ENCODE data around the gene SVOP. TPM values are rescaled to one million over a fixed set of nuclear protein-coding genes. Genes with fewer than 3 reads are reported as not detected.

The SVOP gene
- total and polyA plus RNA-seq, 2 experiments from 2014 or later = 0.10 TPM; not detected in 1

DNA sequence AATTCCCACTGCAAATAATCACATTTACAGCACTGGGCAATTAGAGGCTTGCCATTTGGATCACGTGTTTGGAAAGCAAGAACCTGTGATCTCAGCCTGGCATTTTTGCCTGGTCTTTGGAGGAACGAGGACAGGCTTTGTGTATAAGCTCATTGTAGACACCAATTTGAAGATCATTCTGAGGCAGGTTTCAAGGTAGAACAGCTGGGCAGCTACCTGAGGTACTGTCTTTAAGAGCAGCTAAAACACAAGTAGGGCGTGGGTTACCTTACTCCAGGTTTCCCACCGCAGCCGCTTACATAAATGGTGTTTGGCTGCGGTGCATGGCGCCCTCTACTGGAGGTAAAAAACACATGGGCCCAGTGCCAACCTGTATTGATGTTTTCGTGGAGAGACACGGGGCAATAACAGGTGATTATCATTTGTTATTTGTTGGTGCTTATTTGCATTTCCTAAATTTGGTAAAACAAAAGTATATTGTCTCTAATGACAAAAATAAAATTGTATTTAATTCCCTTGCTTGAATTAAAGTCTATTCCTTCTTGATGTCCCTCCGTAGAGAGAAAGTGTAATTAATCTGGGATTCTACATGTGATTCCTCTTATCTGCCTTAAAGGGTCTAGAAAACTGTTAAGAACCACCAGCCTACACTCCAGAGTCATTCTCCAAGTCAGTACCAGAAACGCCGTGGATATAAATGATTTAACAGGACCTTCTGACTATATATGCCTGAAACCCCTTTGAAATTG is 69.7 kb downstream of the SVOP start:
- Histone ChIP-seq H3K4me1 (ENCODE audit: insufficient read depth) (no peaks in the 10 kb centered on the region), H3K36me3 (ENCODE audit: insufficient read depth) (no peaks in the 10 kb centered on the region), H2AFZ (no peak overlapping the region), H3K79me2 (replicated peaks; ENCODE audit: insufficient read depth) (no peaks in the 10 kb centered on the region), H3K27me3 (ENCODE audit: insufficient read depth) (no peaks in the 10 kb centered on the region), H3K4me2 (no peak overlapping the region), H4K20me1 (replicated peaks; ENCODE audit: insufficient read depth) (no peaks in the 10 kb centered on the region), H3K27ac (ENCODE audit: low read depth) (no peak overlapping the region), H3F3A (replicated peaks; ENCODE audit: low read depth) (no peaks in the 10 kb centered on the region), H3K4me3 (no peak overlapping the region), H3K9me2 (ENCODE audit: insufficient read depth) (no peaks in the 10 kb centered on the region)
- DNase-seq (ENCODE audit: low spot score) (peak; percentile 91), ATAC-seq (peak; percentile 99)
- no peak overlapping the region for H3K27ac Mint-ChIP-seq
- no peaks in the 10 kb centered on the region for H3K4me1 Mint-ChIP-seq
- H3K9me3 Mint-ChIP-seq = peaks cover 12% of the 10 kb centered on the region
- H3K4me3 Mint-ChIP-seq = no peak overlapping the region
- H3K36me3 Mint-ChIP-seq (ENCODE audit: low read depth) = peaks cover 8% of the 10 kb centered on the region; the same call in 1 of the 3 replicates
- TF ChIP-seq JUNB (IDR thresholded peaks at IDR 0.05; ENCODE audit: unreplicated experiment) = no peak
- no peak for TF ChIP-seq ZNF114 (CRISPR knock-in tag; IDR thresholded peaks at IDR 0.05)
- TF ChIP-seq, protein P1, sequence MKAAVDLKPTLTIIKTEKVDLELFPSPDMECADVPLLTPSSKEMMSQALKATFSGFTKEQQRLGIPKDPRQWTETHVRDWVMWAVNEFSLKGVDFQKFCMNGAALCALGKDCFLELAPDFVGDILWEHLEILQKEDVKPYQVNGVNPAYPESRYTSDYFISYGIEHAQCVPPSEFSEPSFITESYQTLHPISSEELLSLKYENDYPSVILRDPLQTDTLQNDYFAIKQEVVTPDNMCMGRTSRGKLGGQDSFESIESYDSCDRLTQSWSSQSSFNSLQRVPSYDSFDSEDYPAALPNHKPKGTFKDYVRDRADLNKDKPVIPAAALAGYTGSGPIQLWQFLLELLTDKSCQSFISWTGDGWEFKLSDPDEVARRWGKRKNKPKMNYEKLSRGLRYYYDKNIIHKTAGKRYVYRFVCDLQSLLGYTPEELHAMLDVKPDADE (IDR thresholded peaks at IDR 0.05) = no peak
- TF ChIP-seq STAT1 (IDR thresholded peaks at IDR 0.05; ENCODE audit: unreplicated experiment) = no peak
- no peak for TF ChIP-seq EZH2 (IDR thresholded peaks at IDR 0.05; ENCODE audit: low read depth, unreplicated experiment)
- TF ChIP-seq, protein P2, sequence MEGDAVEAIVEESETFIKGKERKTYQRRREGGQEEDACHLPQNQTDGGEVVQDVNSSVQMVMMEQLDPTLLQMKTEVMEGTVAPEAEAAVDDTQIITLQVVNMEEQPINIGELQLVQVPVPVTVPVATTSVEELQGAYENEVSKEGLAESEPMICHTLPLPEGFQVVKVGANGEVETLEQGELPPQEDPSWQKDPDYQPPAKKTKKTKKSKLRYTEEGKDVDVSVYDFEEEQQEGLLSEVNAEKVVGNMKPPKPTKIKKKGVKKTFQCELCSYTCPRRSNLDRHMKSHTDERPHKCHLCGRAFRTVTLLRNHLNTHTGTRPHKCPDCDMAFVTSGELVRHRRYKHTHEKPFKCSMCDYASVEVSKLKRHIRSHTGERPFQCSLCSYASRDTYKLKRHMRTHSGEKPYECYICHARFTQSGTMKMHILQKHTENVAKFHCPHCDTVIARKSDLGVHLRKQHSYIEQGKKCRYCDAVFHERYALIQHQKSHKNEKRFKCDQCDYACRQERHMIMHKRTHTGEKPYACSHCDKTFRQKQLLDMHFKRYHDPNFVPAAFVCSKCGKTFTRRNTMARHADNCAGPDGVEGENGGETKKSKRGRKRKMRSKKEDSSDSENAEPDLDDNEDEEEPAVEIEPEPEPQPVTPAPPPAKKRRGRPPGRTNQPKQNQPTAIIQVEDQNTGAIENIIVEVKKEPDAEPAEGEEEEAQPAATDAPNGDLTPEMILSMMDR (conservative IDR thresholded peaks at IDR 0.05; ENCODE audit: low read depth in 2 of 2) = peak; percentile 97 to 98
- no peak for TF ChIP-seq CREB1 (CRISPR knock-in tag; IDR thresholded peaks at IDR 0.05; ENCODE audit: low read depth)
- TF ChIP-seq, protein P3, sequence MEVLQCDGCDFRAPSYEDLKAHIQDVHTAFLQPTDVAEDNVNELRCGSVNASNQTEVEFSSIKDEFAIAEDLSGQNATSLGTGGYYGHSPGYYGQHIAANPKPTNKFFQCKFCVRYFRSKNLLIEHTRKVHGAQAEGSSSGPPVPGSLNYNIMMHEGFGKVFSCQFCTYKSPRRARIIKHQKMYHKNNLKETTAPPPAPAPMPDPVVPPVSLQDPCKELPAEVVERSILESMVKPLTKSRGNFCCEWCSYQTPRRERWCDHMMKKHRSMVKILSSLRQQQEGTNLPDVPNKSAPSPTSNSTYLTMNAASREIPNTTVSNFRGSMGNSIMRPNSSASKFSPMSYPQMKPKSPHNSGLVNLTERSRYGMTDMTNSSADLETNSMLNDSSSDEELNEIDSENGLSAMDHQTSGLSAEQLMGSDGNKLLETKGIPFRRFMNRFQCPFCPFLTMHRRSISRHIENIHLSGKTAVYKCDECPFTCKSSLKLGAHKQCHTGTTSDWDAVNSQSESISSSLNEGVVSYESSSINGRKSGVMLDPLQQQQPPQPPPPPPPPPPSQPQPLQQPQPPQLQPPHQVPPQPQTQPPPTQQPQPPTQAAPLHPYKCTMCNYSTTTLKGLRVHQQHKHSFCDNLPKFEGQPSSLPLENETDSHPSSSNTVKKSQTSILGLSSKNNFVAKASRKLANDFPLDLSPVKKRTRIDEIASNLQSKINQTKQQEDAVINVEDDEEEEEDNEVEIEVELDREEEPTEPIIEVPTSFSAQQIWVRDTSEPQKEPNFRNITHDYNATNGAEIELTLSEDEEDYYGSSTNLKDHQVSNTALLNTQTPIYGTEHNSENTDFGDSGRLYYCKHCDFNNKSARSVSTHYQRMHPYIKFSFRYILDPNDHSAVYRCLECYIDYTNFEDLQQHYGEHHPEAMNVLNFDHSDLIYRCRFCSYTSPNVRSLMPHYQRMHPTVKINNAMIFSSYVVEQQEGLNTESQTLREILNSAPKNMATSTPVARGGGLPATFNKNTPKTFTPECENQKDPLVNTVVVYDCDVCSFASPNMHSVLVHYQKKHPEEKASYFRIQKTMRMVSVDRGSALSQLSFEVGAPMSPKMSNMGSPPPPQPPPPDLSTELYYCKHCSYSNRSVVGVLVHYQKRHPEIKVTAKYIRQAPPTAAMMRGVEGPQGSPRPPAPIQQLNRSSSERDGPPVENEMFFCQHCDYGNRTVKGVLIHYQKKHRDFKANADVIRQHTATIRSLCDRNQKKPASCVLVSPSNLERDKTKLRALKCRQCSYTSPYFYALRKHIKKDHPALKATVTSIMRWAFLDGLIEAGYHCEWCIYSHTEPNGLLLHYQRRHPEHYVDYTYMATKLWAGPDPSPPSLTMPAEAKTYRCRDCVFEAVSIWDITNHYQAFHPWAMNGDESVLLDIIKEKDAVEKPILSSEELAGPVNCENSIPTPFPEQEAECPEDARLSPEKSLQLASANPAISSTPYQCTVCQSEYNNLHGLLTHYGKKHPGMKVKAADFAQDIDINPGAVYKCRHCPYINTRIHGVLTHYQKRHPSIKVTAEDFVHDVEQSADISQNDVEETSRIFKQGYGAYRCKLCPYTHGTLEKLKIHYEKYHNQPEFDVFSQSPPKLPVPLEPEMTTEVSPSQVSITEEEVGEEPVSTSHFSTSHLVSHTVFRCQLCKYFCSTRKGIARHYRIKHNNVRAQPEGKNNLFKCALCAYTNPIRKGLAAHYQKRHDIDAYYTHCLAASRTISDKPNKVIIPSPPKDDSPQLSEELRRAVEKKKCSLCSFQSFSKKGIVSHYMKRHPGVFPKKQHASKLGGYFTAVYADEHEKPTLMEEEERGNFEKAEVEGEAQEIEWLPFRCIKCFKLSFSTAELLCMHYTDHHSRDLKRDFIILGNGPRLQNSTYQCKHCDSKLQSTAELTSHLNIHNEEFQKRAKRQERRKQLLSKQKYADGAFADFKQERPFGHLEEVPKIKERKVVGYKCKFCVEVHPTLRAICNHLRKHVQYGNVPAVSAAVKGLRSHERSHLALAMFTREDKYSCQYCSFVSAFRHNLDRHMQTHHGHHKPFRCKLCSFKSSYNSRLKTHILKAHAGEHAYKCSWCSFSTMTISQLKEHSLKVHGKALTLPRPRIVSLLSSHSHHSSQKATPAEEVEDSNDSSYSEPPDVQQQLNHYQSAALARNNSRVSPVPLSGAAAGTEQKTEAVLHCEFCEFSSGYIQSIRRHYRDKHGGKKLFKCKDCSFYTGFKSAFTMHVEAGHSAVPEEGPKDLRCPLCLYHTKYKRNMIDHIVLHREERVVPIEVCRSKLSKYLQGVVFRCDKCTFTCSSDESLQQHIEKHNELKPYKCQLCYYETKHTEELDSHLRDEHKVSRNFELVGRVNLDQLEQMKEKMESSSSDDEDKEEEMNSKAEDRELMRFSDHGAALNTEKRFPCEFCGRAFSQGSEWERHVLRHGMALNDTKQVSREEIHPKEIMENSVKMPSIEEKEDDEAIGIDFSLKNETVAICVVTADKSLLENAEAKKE (CRISPR knock-in tag; IDR thresholded peaks at IDR 0.05) = no peak
- TF ChIP-seq POLR2AphosphoS5 (IDR thresholded peaks at IDR 0.05; ENCODE audit: low read depth) = no peak
- H3K27me3 Mint-ChIP-seq (ENCODE audit: insufficient read depth, low read depth, poor library complexity) = peaks cover 3% of the 10 kb centered on the region

Measured in GM23338 (cell line).